Keratinocyte (primary cell): ENCODE measurements around the gene ITGB6. TPM values are rescaled to one million over a fixed set of nuclear protein-coding genes. Genes with fewer than 3 reads are reported as not detected.
A peak's percentile ranks its signal among the peaks of the same experiment; 100 is the strongest.

Experiments used
- DNase-seq: peaks from one replicate; pipeline ENCODE4 v3.0.0-alpha.2; 2011; ENCODE audit warnings: low read depth, missing footprints, low spot score
- FAIRE-seq: peaks from 2 replicates; lab custom pipeline; 2011; peaks lifted over from hg19 to GRCh38; lab: Jason Lieb, UNC
- H2AFZ ChIP-seq: 2 replicates; pipeline ENCODE4 v1.6.0; 2012; ENCODE audit warnings: low read length, control low read depth, inconsistent platforms; ENCODE audit not compliant: control insufficient read depth
- H3K27ac ChIP-seq: 2 replicates; pipeline ENCODE4 v1.5.1; 2011; ENCODE audit warnings: low read length; ENCODE audit not compliant: control insufficient read depth, insufficient read depth
- H3K27me3 ChIP-seq: 3 replicates; pipeline ENCODE4 v1.6.0; 2011; ENCODE audit warnings: low read length; ENCODE audit not compliant: control insufficient read depth, insufficient read depth; ENCODE audit errors: extremely low read depth
- H3K36me3 ChIP-seq, 2 experiments: 2 replicates in 1 of 2; 3 replicates in 1 of 2; pipeline ENCODE4 v1.5.1; 2011; ENCODE audit warnings: low read length in 2 of 2, mild to moderate bottlenecking in 1 of 2; ENCODE audit not compliant: control insufficient read depth in 2 of 2, insufficient read depth in 2 of 2; ENCODE audit errors: extremely low read depth in 1 of 2
- H3K4me1 ChIP-seq: 3 replicates; pipeline ENCODE4 v1.5.1; 2011; ENCODE audit warnings: low read length; ENCODE audit not compliant: control insufficient read depth, insufficient read depth; ENCODE audit errors: extremely low read depth
- H3K4me2 ChIP-seq: 3 replicates; pipeline ENCODE4 v1.6.0; 2011; ENCODE audit warnings: low read depth, low read length; ENCODE audit not compliant: control insufficient read depth, insufficient read depth; ENCODE audit errors: extremely low read depth
- H3K4me3 ChIP-seq, 3 experiments: fragments of 200-600 bp in 1 of 3; sonication (generic) in 1 of 3; 2 replicates in 2 of 3; 3 replicates in 1 of 3; pipeline ENCODE4 v1.5.1; 2011 to 2016; ENCODE audit warnings: low read length in 3 of 3, mild to moderate bottlenecking in 3 of 3, control low read depth in 2 of 3, inconsistent platforms in 1 of 3, low read depth in 1 of 3, mixed read lengths in 1 of 3, mixed run types in 1 of 3, moderate library complexity in 1 of 3; ENCODE audit not compliant: control insufficient read depth in 2 of 3, insufficient read depth in 2 of 3; ENCODE audit errors: extremely low read depth in 1 of 3
- H3K79me2 ChIP-seq: 2 replicates; pipeline ENCODE4 v1.6.0; 2012; ENCODE audit warnings: low read length; ENCODE audit not compliant: control insufficient read depth, insufficient read depth
- H3K9ac ChIP-seq: 3 replicates; pipeline ENCODE4 v1.6.0; 2011; ENCODE audit warnings: low read length; ENCODE audit not compliant: control insufficient read depth, insufficient read depth; ENCODE audit errors: extremely low read depth
- H3K9me1 ChIP-seq: 3 replicates; pipeline ENCODE4 v1.6.0; 2011; ENCODE audit warnings: low read length; ENCODE audit not compliant: control insufficient read depth, insufficient read depth; ENCODE audit errors: extremely low read depth
- H3K9me3 ChIP-seq: 2 replicates; pipeline ENCODE4 v1.5.1; 2012; ENCODE audit warnings: low read depth, low read length; ENCODE audit not compliant: control insufficient read depth
- H4K20me1 ChIP-seq: 3 replicates; pipeline ENCODE4 v1.6.0; 2011; ENCODE audit warnings: low read length; ENCODE audit not compliant: control insufficient read depth, insufficient read depth; ENCODE audit errors: extremely low read depth
- EZH2 ChIP-seq: IDR thresholded peaks from one replicate; pipeline ENCODE4 v1.6.1; 2012; ENCODE audit warnings: inconsistent platforms, mild to moderate bottlenecking, low read length, moderate library complexity
- dilution Hi-C: fragments of 300-500 bp; cut with MboI; formaldehyde crosslinking; loops from one replicate; pipeline ENCODE4 v1.7.0; 2020; ENCODE audit warnings: low sequenced_read_pairs; ENCODE audit not compliant: extremely low pct_ligation_motif_present
- polyA plus RNA-seq, 5 experiments: library from polyadenylated mRNA; depleted of rRNA in 3 of 5; stranded (reverse) in 3 of 5; stranded (forward) in 1 of 5; unstranded in 1 of 5; fragments of >200 nt; gene quantifications; 1 replicate in 1 of 5; 2 replicates in 3 of 5; 3 replicates in 1 of 5; pipeline versions ENCODE4 v1.2.1 to v1.2.3, GENCODE V29; 2011 to 2012; ENCODE audit warnings: missing spikeins in 2 of 5, low read depth in 1 of 5, low replicate concordance in 1 of 5
- TF ChIP-seq, protein P1 (sequence below), 3 experiments: IDR thresholded peaks in 1 of 3; conservative IDR thresholded peaks in 1 of 3; optimal IDR thresholded peaks in 1 of 3; 2 replicates in 2 of 3; 3 replicates in 1 of 3; pipeline versions ENCODE3 to v1.5.1; 2011; ENCODE audit warnings: low read length in 3 of 3, mild to moderate bottlenecking in 3 of 3, moderate library complexity in 2 of 3, control low read depth in 1 of 3, inconsistent platforms in 1 of 3; ENCODE audit not compliant: insufficient read depth in 2 of 3; ENCODE audit errors: extremely low read depth in 1 of 3

Gene ITGB6
- polyA plus RNA-seq, 1 donor (not counting 4 experiments of a cell fraction or from before 2014, with no cell fraction given): 183 TPM

DNA sequence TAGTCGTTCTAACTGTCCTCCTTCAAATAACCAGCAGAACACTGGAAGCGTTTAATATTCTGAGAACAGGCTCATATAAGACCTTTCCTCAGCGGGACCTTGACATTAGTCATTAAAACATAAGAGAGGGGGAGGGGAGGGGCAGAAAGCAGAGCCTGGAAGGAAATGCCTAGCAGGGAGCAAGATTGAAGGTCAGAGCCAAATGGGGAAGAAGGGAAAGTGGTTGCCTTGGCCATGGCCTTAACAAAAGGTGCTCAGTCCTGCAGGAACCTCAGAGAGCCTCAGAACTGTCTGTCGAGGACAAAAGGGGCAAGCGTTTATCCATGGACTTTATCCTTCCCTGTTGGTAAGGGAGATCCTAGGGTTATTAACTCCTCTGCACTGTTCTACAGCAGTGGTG, 136.8 kb downstream of the ITGB6 start:
- DNase-seq: no peak
- dilution Hi-C loops: no loop called here
- Histone ChIP-seq H2AFZ (peak overlapping the region; percentile 98), H3K4me2 (peak overlapping the region; percentile 94), H3K36me3 (no peaks in the 10 kb centered on the region), H3K9me1 (no peaks in the 10 kb centered on the region), H3K27ac (no peak overlapping the region), H3K4me1 (peaks cover 19% of the 10 kb centered on the region), H3K9ac (no peak overlapping the region), H3K27me3 (no peaks in the 10 kb centered on the region), H3K9me3 (no peaks in the 10 kb centered on the region), H3K79me2 (peaks cover 2% of the 10 kb centered on the region), H4K20me1 (no peaks in the 10 kb centered on the region), H3K4me3 (peak overlapping the region in 2 of 3 experiments; percentile 80 to 83)
- no peak for FAIRE-seq
- TF ChIP-seq, protein P1, sequence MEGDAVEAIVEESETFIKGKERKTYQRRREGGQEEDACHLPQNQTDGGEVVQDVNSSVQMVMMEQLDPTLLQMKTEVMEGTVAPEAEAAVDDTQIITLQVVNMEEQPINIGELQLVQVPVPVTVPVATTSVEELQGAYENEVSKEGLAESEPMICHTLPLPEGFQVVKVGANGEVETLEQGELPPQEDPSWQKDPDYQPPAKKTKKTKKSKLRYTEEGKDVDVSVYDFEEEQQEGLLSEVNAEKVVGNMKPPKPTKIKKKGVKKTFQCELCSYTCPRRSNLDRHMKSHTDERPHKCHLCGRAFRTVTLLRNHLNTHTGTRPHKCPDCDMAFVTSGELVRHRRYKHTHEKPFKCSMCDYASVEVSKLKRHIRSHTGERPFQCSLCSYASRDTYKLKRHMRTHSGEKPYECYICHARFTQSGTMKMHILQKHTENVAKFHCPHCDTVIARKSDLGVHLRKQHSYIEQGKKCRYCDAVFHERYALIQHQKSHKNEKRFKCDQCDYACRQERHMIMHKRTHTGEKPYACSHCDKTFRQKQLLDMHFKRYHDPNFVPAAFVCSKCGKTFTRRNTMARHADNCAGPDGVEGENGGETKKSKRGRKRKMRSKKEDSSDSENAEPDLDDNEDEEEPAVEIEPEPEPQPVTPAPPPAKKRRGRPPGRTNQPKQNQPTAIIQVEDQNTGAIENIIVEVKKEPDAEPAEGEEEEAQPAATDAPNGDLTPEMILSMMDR (optimal IDR thresholded peaks at IDR 0.05 in 1 of 3, IDR thresholded peaks at IDR 0.05 in 1 of 3, conservative IDR thresholded peaks at IDR 0.05 in 1 of 3; ENCODE audit: extremely low read depth in 1 of 3, insufficient read depth in 2 of 3, low read length in 3 of 3): no peak
- no peak for TF ChIP-seq EZH2

DNA sequence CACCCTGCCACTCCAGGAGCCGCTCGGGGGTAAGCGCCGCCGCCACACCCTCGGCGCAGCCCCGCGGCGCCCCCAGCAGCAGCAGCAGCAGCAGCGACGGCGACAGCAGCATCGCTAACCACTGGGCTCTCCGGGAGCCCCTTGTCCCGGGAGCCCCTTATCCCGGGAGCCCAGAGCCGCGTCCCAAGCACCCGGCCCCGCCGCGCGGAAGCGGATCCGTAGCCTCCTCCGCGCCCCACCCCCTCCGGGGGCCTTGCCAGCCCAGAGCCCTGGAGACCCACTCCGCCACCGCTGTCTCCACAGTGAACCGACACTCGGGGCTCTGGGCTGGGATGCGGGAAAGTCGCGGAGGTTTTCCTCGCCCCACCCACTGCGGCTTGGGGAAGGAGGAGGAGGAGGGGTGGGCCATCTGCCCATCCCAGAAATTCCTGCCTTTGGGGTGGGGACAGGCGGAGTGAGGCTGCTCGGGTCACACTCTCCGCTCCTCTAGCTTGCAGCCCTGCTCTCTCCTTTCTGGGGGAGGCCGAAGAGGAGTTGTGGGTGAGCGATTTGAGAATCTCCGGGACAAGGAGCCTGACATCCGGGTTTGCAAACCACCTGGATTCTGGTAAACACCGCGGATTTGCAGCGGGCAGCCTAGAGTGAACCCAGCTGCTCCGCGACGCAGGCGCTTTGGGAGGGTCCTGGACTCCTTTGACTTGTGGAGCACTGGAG, 137.6 kb downstream of the ITGB6 start, which contains the start of gene PLA2R1:
Gene PLA2R1, minus strand, starts transcription at position 324 of the 714 bp plus-strand sequence. Its CDS starts 212 bp downstream, at position 112.
- peaks cover 19% of the 10 kb centered on the region for H3K4me1 ChIP-seq
- DNase-seq: no peak
- peak within 1 kb of the TSS; percentile 80 to 83 (median 81) for H3K4me3 ChIP-seq
- FAIRE-seq: no peak
- no peaks in the 10 kb centered on the region for H4K20me1 ChIP-seq
- peak within 1 kb of the TSS; percentile 98 for H2AFZ ChIP-seq
- H3K9me3 ChIP-seq: no peaks in the 10 kb centered on the region
- H3K27ac ChIP-seq: peak within 1 kb of the TSS; percentile 24
- peak within 1 kb of the TSS; percentile 74 for H3K9ac ChIP-seq
- no peak for TF ChIP-seq EZH2
- TF ChIP-seq, protein P1 (optimal IDR thresholded peaks at IDR 0.05 in 1 of 3, IDR thresholded peaks at IDR 0.05 in 1 of 3, conservative IDR thresholded peaks at IDR 0.05 in 1 of 3; ENCODE audit: extremely low read depth in 1 of 3, insufficient read depth in 2 of 3, low read length in 3 of 3): no peak
- peak within 1 kb of the TSS; percentile 94 for H3K4me2 ChIP-seq
- H3K9me1 ChIP-seq: no peaks in the 10 kb centered on the region
- dilution Hi-C loops: no loop called here
- H3K79me2 ChIP-seq: peaks cover 4% of the 10 kb centered on the region
- no peaks in the 10 kb centered on the region for H3K27me3 ChIP-seq
- peaks cover 0 to 2% of the 10 kb centered on the region in 2 experiments for H3K36me3 ChIP-seq
